ENCODE results near the gene EPHA2.

The EPHA2 gene

GRCh38 chr1:16122350-16122881 lies 33.5 kb downstream of the EPHA2 start:
- Histone ChIP-seq H3K27ac (ENCODE audit: low read depth, low read length) (peak overlapping the region; percentile 9; the same call in 1 of the 2 replicates), H3K9me3 (ENCODE audit: insufficient read depth, low read depth, low read length) (no peaks in the 10 kb centered on the region), H3K36me3 (ENCODE audit: insufficient read depth, low read length) (peaks cover 36% of the 10 kb centered on the region), H3K4me1 (ENCODE audit: insufficient read depth, low read length) (peaks cover 21% of the 10 kb centered on the region), H3K27me3 (ENCODE audit: insufficient read depth, low read length) (no peaks in the 10 kb centered on the region), H3K4me3 (ENCODE audit: low read length) (no peak overlapping the region), H3K9ac (ENCODE audit: low read depth, low read length) (no peak overlapping the region)
- 80% methylated on average over 4 of the region's 4 CpGs for WGBS

GRCh38 chr1:16120940-16121410 lies 34.9 kb downstream of the EPHA2 start:
- no peaks in the 10 kb centered on the region for H3K9me3 ChIP-seq (ENCODE audit: insufficient read depth, low read depth, low read length)
- 93% methylated on average over 3 of the region's 4 CpGs for WGBS
- H3K27me3 ChIP-seq (ENCODE audit: insufficient read depth, low read length): no peaks in the 10 kb centered on the region
- no peak overlapping the region for H3K9ac ChIP-seq (ENCODE audit: low read depth, low read length)
- H3K4me3 ChIP-seq (ENCODE audit: low read length): no peak overlapping the region
- peaks cover 22% of the 10 kb centered on the region for H3K36me3 ChIP-seq (ENCODE audit: insufficient read depth, low read length)
- H3K4me1 ChIP-seq (ENCODE audit: insufficient read depth, low read length): peaks cover 31% of the 10 kb centered on the region
- H3K27ac ChIP-seq (ENCODE audit: low read depth, low read length): no peak overlapping the region

- Histone ChIP-seq H3K9me3 (ENCODE audit: insufficient read depth, low read depth, low read length) (no peaks in the 10 kb centered on the region), H3K27ac (ENCODE audit: low read depth, low read length) (no peak overlapping the region), H3K36me3 (ENCODE audit: insufficient read depth, low read length) (peaks cover 17% of the 10 kb centered on the region), H3K27me3 (ENCODE audit: insufficient read depth, low read length) (no peaks in the 10 kb centered on the region), H3K9ac (ENCODE audit: low read depth, low read length) (no peak overlapping the region), H3K4me1 (ENCODE audit: insufficient read depth, low read length) (peaks cover 33% of the 10 kb centered on the region), H3K4me3 (ENCODE audit: low read length) (no peak overlapping the region)
- 75% methylated on average over 1 of the region's 1 CpG for WGBS
Observed at GRCh38 chr1:16120407-16120806, 35.5 kb downstream of the EPHA2 start.

GRCh38 chr1:16119926-16120325 lies 35.9 kb downstream of the EPHA2 start:
- Histone ChIP-seq H3K27ac (ENCODE audit: low read depth, low read length) (no peak overlapping the region), H3K9me3 (ENCODE audit: insufficient read depth, low read depth, low read length) (no peaks in the 10 kb centered on the region), H3K4me1 (ENCODE audit: insufficient read depth, low read length) (peaks cover 37% of the 10 kb centered on the region), H3K4me3 (ENCODE audit: low read length) (no peak overlapping the region), H3K9ac (ENCODE audit: low read depth, low read length) (no peak overlapping the region), H3K27me3 (ENCODE audit: insufficient read depth, low read length) (no peaks in the 10 kb centered on the region), H3K36me3 (ENCODE audit: insufficient read depth, low read length) (peaks cover 14% of the 10 kb centered on the region)
- WGBS: 88% methylated on average over 10 of the region's 10 CpGs

- Histone ChIP-seq H3K9ac (ENCODE audit: low read depth, low read length) (no peak overlapping the region), H3K9me3 (ENCODE audit: insufficient read depth, low read depth, low read length) (no peaks in the 10 kb centered on the region), H3K27me3 (ENCODE audit: insufficient read depth, low read length) (no peaks in the 10 kb centered on the region), H3K4me3 (ENCODE audit: low read length) (no peak overlapping the region), H3K36me3 (ENCODE audit: insufficient read depth, low read length) (peaks cover 10% of the 10 kb centered on the region), H3K27ac (ENCODE audit: low read depth, low read length) (no peak overlapping the region), H3K4me1 (ENCODE audit: insufficient read depth, low read length) (peaks cover 37% of the 10 kb centered on the region)
- WGBS: 92% methylated on average over 6 of the region's 6 CpGs
Observed at GRCh38 chr1:16119504-16119903, 36.4 kb downstream of the EPHA2 start.

GRCh38 chr1:16118706-16119105 lies 37.2 kb downstream of the EPHA2 start:
- H3K9me3 ChIP-seq (ENCODE audit: insufficient read depth, low read depth, low read length): no peaks in the 10 kb centered on the region
- H3K4me1 ChIP-seq (ENCODE audit: insufficient read depth, low read length): peaks cover 37% of the 10 kb centered on the region
- H3K4me3 ChIP-seq (ENCODE audit: low read length): no peak overlapping the region
- H3K27me3 ChIP-seq (ENCODE audit: insufficient read depth, low read length): no peaks in the 10 kb centered on the region
- no peak overlapping the region for H3K27ac ChIP-seq (ENCODE audit: low read depth, low read length)
- peaks cover 2% of the 10 kb centered on the region; the same call in 1 of the 2 replicates for H3K36me3 ChIP-seq (ENCODE audit: insufficient read depth, low read length)
- 78% methylated on average over 9 of the region's 9 CpGs for WGBS
- no peak overlapping the region for H3K9ac ChIP-seq (ENCODE audit: low read depth, low read length)

GRCh38 chr1:16117936-16118335 lies 37.9 kb downstream of the EPHA2 start:
- WGBS: 91% methylated on average over 8 of the region's 8 CpGs
- Histone ChIP-seq H3K36me3 (ENCODE audit: insufficient read depth, low read length) (no peaks in the 10 kb centered on the region), H3K27ac (ENCODE audit: low read depth, low read length) (no peak overlapping the region), H3K4me1 (ENCODE audit: insufficient read depth, low read length) (peaks cover 37% of the 10 kb centered on the region), H3K9ac (ENCODE audit: low read depth, low read length) (no peak overlapping the region), H3K4me3 (ENCODE audit: low read length) (no peak overlapping the region), H3K27me3 (ENCODE audit: insufficient read depth, low read length) (no peaks in the 10 kb centered on the region), H3K9me3 (ENCODE audit: insufficient read depth, low read depth, low read length) (no peaks in the 10 kb centered on the region)

GRCh38 chr1:16117369-16117768 lies 38.5 kb downstream of the EPHA2 start:
- Histone ChIP-seq H3K36me3 (ENCODE audit: insufficient read depth, low read length) (no peaks in the 10 kb centered on the region), H3K9me3 (ENCODE audit: insufficient read depth, low read depth, low read length) (no peaks in the 10 kb centered on the region), H3K4me3 (ENCODE audit: low read length) (no peak overlapping the region), H3K27me3 (ENCODE audit: insufficient read depth, low read length) (no peaks in the 10 kb centered on the region), H3K9ac (ENCODE audit: low read depth, low read length) (no peak overlapping the region), H3K27ac (ENCODE audit: low read depth, low read length) (no peak overlapping the region), H3K4me1 (ENCODE audit: insufficient read depth, low read length) (peaks cover 37% of the 10 kb centered on the region)
- WGBS: 83% methylated on average over 6 of the region's 6 CpGs

- Histone ChIP-seq H3K4me1 (ENCODE audit: insufficient read depth, low read length) (peaks cover 34% of the 10 kb centered on the region), H3K36me3 (ENCODE audit: insufficient read depth, low read length) (no peaks in the 10 kb centered on the region), H3K9ac (ENCODE audit: low read depth, low read length) (peak overlapping the region; percentile 53; the same call in 1 of the 2 replicates), H3K4me3 (ENCODE audit: low read length) (no peak overlapping the region), H3K9me3 (ENCODE audit: insufficient read depth, low read depth, low read length) (no peaks in the 10 kb centered on the region), H3K27ac (ENCODE audit: low read depth, low read length) (peak overlapping the region; percentile 94), H3K27me3 (ENCODE audit: insufficient read depth, low read length) (no peaks in the 10 kb centered on the region)
- 32% methylated on average over 8 of the region's 8 CpGs for WGBS
Observed at GRCh38 chr1:16116625-16117024, 39.2 kb downstream of the EPHA2 start.

- whole genome bisulfite sequencing: 2% methylated on average over 16 of the region's 16 CpGs
- Histone ChIP-seq H3K9me3 (ENCODE audit: insufficient read depth, low read depth, low read length) (no peaks in the 10 kb centered on the region), H3K9ac (ENCODE audit: low read depth, low read length) (peak overlapping the region; percentile 53; the same call in 1 of the 2 replicates), H3K36me3 (ENCODE audit: insufficient read depth, low read length) (no peaks in the 10 kb centered on the region), H3K4me3 (ENCODE audit: low read length) (no peak overlapping the region), H3K27ac (ENCODE audit: low read depth, low read length) (peak overlapping the region; percentile 94), H3K4me1 (ENCODE audit: insufficient read depth, low read length) (peaks cover 34% of the 10 kb centered on the region), H3K27me3 (ENCODE audit: insufficient read depth, low read length) (no peaks in the 10 kb centered on the region)
Observed at GRCh38 chr1:16116002-16116401, 39.9 kb downstream of the EPHA2 start.

- no peaks in the 10 kb centered on the region for H3K9me3 ChIP-seq (ENCODE audit: insufficient read depth, low read depth, low read length)
- WGBS: 3% methylated on average over 6 of the region's 6 CpGs
- no peaks in the 10 kb centered on the region for H3K27me3 ChIP-seq (ENCODE audit: insufficient read depth, low read length)
- peak overlapping the region; percentile 65; the same call in 1 of the 2 replicates for H3K9ac ChIP-seq (ENCODE audit: low read depth, low read length)
- H3K4me3 ChIP-seq (ENCODE audit: low read length): 0 out of 2 replicates have a peak overlapping the region, but pooled peaks have one; percentile 15
- H3K27ac ChIP-seq (ENCODE audit: low read depth, low read length): peak overlapping the region; percentile 94
- peaks cover 34% of the 10 kb centered on the region for H3K4me1 ChIP-seq (ENCODE audit: insufficient read depth, low read length)
- no peaks in the 10 kb centered on the region for H3K36me3 ChIP-seq (ENCODE audit: insufficient read depth, low read length)
Observed at GRCh38 chr1:16115468-16115983, 40.3 kb downstream of the EPHA2 start.

Measured in HUES64 (cell line).